GM18526 (cell line): ENCODE measurements around the gene CASQ2.

Experiments used
- POLR2A ChIP-seq: IDR thresholded peaks from 3 replicates; pipeline ENCODE4 v1.6.1; 2011; ENCODE audit not compliant: insufficient read length; ENCODE audit errors: extremely low read depth

CASQ2 gene

GRCh38 chr1:115790356-115790755 is 21.8 kb upstream of the CASQ2 start:
- TF ChIP-seq POLR2A, result no peak

- TF ChIP-seq POLR2A, result no peak
Measured at GRCh38 chr1:115783311-115783710, 14.8 kb upstream of the CASQ2 start.

GRCh38 chr1:115782571-115783281 is 14.2 kb upstream of the CASQ2 start:
- no peak for TF ChIP-seq POLR2A

GRCh38 chr1:115781851-115782250 is 13.3 kb upstream of the CASQ2 start:
- no peak for TF ChIP-seq POLR2A

- no peak for TF ChIP-seq POLR2A
Measured at GRCh38 chr1:115781343-115781742, 12.8 kb upstream of the CASQ2 start.

- no peak for TF ChIP-seq POLR2A
Measured at GRCh38 chr1:115771847-115772457, 3.4 kb upstream of the CASQ2 start.

- TF ChIP-seq POLR2A, result no peak
Measured at GRCh38 chr1:115771094-115771846, 2.8 kb upstream of the CASQ2 start.

GRCh38 chr1:115767403-115767802 is 1.1 kb downstream of the CASQ2 start:
- TF ChIP-seq POLR2A, result no peak

- no peak for TF ChIP-seq POLR2A
Measured at GRCh38 chr1:115765091-115765490, 3.4 kb downstream of the CASQ2 start.

- no peak for TF ChIP-seq POLR2A
Measured at GRCh38 chr1:115764541-115764940, 4.0 kb downstream of the CASQ2 start.

GRCh38 chr1:115762779-115763178 is 5.7 kb downstream of the CASQ2 start:
- TF ChIP-seq POLR2A, result no peak

GRCh38 chr1:115761601-115762302 is 6.8 kb downstream of the CASQ2 start:
- no peak for TF ChIP-seq POLR2A

- no peak for TF ChIP-seq POLR2A
Measured at GRCh38 chr1:115757856-115758255, 10.7 kb downstream of the CASQ2 start.

- no peak for TF ChIP-seq POLR2A
Measured at GRCh38 chr1:115757326-115757725, 11.2 kb downstream of the CASQ2 start.
